PFSK-1 (cell line): ENCODE data around the gene JDP2.

Source experiments
- POLR2AphosphoS5 ChIP-seq: IDR thresholded peaks from 2 replicates; pipeline ENCODE4 v1.6.1; 2012; ENCODE audit warnings: low read depth, mild to moderate bottlenecking, control low read depth, low read length, moderate library complexity
- SIN3A ChIP-seq: IDR thresholded peaks from 2 replicates; pipeline ENCODE4 v1.6.1; 2012; ENCODE audit warnings: mild to moderate bottlenecking, low read length, moderate library complexity, borderline replicate concordance; ENCODE audit not compliant: insufficient read depth

GRCh38 chr14:75441728-75442127, 13.9 kb downstream of the JDP2 start:
- TF ChIP-seq POLR2AphosphoS5: no peak
- no peak for TF ChIP-seq SIN3A
